ENCODE data around the gene NEURL3.
"Not testable (repeated sequence)": the region's sequence is repeated elsewhere in the genome, so short reads cannot be mapped to it uniquely, and the experiment has no call there.

The NEURL3 gene

GRCh38 chr2:96485751-96486651 is 19.2 kb downstream of the NEURL3 start:
- peak; percentile 42 to 44 for DNase-seq (ENCODE audit: low read depth in 2 of 2)

GRCh38 chr2:96485350-96485749 is 19.8 kb downstream of the NEURL3 start:
- DNase-seq (ENCODE audit: low read depth in 2 of 2): no peak

GRCh38 chr2:96484091-96484490 is 21.1 kb downstream of the NEURL3 start:
- DNase-seq (ENCODE audit: low read depth in 2 of 2): no peak

GRCh38 chr2:96477458-96477857 is 27.7 kb downstream of the NEURL3 start:
- DNase-seq (ENCODE audit: low read depth in 2 of 2): no peak

GRCh38 chr2:96471772-96472171 is 33.4 kb downstream of the NEURL3 start:
- DNase-seq (ENCODE audit: low read depth in 2 of 2): no peak

GRCh38 chr2:96470636-96471035 is 34.5 kb downstream of the NEURL3 start:
- DNase-seq (ENCODE audit: low read depth in 2 of 2): no peak

- DNase-seq (ENCODE audit: low read depth in 2 of 2): no peak
Measured at GRCh38 chr2:96470109-96470508, 35.0 kb downstream of the NEURL3 start.

- no peak for DNase-seq (ENCODE audit: low read depth in 2 of 2)
Measured at GRCh38 chr2:96468904-96469303, 36.3 kb downstream of the NEURL3 start.

- DNase-seq (ENCODE audit: low read depth in 2 of 2): no peak
Measured at GRCh38 chr2:96464651-96465050, 40.5 kb downstream of the NEURL3 start.

- DNase-seq (ENCODE audit: low read depth in 2 of 2): no peak
Measured at GRCh38 chr2:96464061-96464460, 41.1 kb downstream of the NEURL3 start.

GRCh38 chr2:96463119-96463518 is 42.0 kb downstream of the NEURL3 start:
- no peak for DNase-seq (ENCODE audit: low read depth in 2 of 2)

- not testable (repeated sequence) for DNase-seq (ENCODE audit: low read depth in 2 of 2)
Measured at GRCh38 chr2:96461616-96462015, 43.5 kb downstream of the NEURL3 start.

- no peak for DNase-seq (ENCODE audit: low read depth in 2 of 2)
Measured at GRCh38 chr2:96452053-96452452, 53.1 kb downstream of the NEURL3 start.

GRCh38 chr2:96449637-96450036 is 55.5 kb downstream of the NEURL3 start:
- DNase-seq (ENCODE audit: low read depth in 2 of 2): no peak

- DNase-seq (ENCODE audit: low read depth in 2 of 2): no peak
Measured at GRCh38 chr2:96449174-96449573, 56.0 kb downstream of the NEURL3 start.

- DNase-seq (ENCODE audit: low read depth in 2 of 2): no peak
Measured at GRCh38 chr2:96447726-96448125, 57.4 kb downstream of the NEURL3 start.

Data from fibroblast of skin of left quadriceps (primary cell).